Inflammatory macrophage treated with lipopolysaccharide for 1 hour (primary cell): ENCODE results near the gene PRKCE.

Experiments used
- DNase-seq, 2 donors: peaks; one replicate each; pipeline ENCODE4 v3.0.0-alpha.2; 2020 to 2022

Gene PRKCE

GRCh38 chr2:45918463-45919159 lies 267.1 kb downstream of the PRKCE start:
- DNase-seq = no peak

GRCh38 chr2:45919160-45919650 lies 267.7 kb downstream of the PRKCE start:
- peak in 1 of 2 donors; percentile 16 for DNase-seq

GRCh38 chr2:45919711-45920111 lies 268.2 kb downstream of the PRKCE start:
- peak; percentile 10 to 23 for DNase-seq

GRCh38 chr2:45921921-45922320 lies 270.4 kb downstream of the PRKCE start:
- DNase-seq = no peak

- no peak for DNase-seq
Measured at GRCh38 chr2:45922577-45922988, 271.1 kb downstream of the PRKCE start.

- DNase-seq = no peak
Measured at GRCh38 chr2:45923701-45924100, 272.2 kb downstream of the PRKCE start.

- DNase-seq = peak; percentile 16 to 50
Measured at GRCh38 chr2:45925026-45925425, 273.6 kb downstream of the PRKCE start.

GRCh38 chr2:45925636-45926366 lies 274.3 kb downstream of the PRKCE start:
- no peak for DNase-seq

GRCh38 chr2:45928946-45929345 lies 277.5 kb downstream of the PRKCE start:
- no peak for DNase-seq

- peak; percentile 62 to 90 for DNase-seq
Measured at GRCh38 chr2:45929674-45930395, 278.4 kb downstream of the PRKCE start.

- DNase-seq = peak; percentile 34 to 71
Measured at GRCh38 chr2:45930396-45930792, 278.9 kb downstream of the PRKCE start.

- DNase-seq = no peak
Measured at GRCh38 chr2:45932278-45932975, 281.0 kb downstream of the PRKCE start.

- peak; percentile 96 to 99 for DNase-seq
Measured at GRCh38 chr2:45935791-45936622, 284.5 kb downstream of the PRKCE start.

- no peak for DNase-seq
Measured at GRCh38 chr2:45936623-45936979, 285.1 kb downstream of the PRKCE start.

GRCh38 chr2:45937990-45938389 lies 286.5 kb downstream of the PRKCE start:
- no peak for DNase-seq

- no peak for DNase-seq
Measured at GRCh38 chr2:45938649-45939511, 287.4 kb downstream of the PRKCE start.

- no peak for DNase-seq
Measured at GRCh38 chr2:45941531-45942236, 290.2 kb downstream of the PRKCE start.

GRCh38 chr2:45942237-45942738 lies 290.8 kb downstream of the PRKCE start:
- DNase-seq = peak; percentile 49 to 59

GRCh38 chr2:45943219-45944044 lies 292.0 kb downstream of the PRKCE start:
- DNase-seq = no peak
